ENCODE results near the gene PRM2. TPM values are rescaled to one million over a fixed set of nuclear protein-coding genes. Genes with fewer than 3 reads are reported as not detected.

The PRM2 gene
- total and polyA plus RNA-seq, 8 donors: not detected

GRCh38 chr16:11259655-11260595 is 16.4 kb downstream of the PRM2 start:
- intact Hi-C loops (cut with DNase I): loop anchor here in 1 of 2 donors (10.0 kb wide), 1 partner anchor 145 kb away; no protein-coding TSS in a partner anchor
- Histone ChIP-seq H3K4me3 (no peak overlapping the region), H3K27ac (peak overlapping the region in 1 of 2 donors; percentile 26), H3K36me3 (peaks cover 0 to under 1% of the 10 kb centered on the region in 2 donors), H3K9me3 (no peaks in the 10 kb centered on the region), H3K4me1 (peaks cover 15 to 28% of the 10 kb centered on the region in 2 donors), H3K27me3 (peaks cover 0 to 2% of the 10 kb centered on the region in 2 donors)
- TF ChIP-seq CTCF (IDR thresholded peaks at IDR 0.05): no peak
- ATAC-seq (no peak), DNase-seq (no peak)

- peaks cover 0 to 7% of the 10 kb centered on the region in 2 donors for H3K27me3 ChIP-seq
- no peak overlapping the region for H3K4me3 ChIP-seq
- DNase-seq (no peak), ATAC-seq (no peak)
- no peak for TF ChIP-seq CTCF (IDR thresholded peaks at IDR 0.05)
- H3K4me1 ChIP-seq: peaks cover 19 to 37% of the 10 kb centered on the region in 2 donors
- peak overlapping the region in 1 of 2 donors; percentile 26 for H3K27ac ChIP-seq
- intact Hi-C loops (cut with DNase I): loop anchor here in 1 of 2 donors (10.0 kb wide), 1 partner anchor 144 kb away; no protein-coding TSS in a partner anchor
- no peaks in the 10 kb centered on the region for H3K9me3 ChIP-seq
- H3K36me3 ChIP-seq: peaks cover 0 to 10% of the 10 kb centered on the region in 2 donors
These were observed 17.5 kb downstream of the PRM2 start for GRCh38 chr16:11258553-11259492.

GRCh38 chr16:11257131-11257938 is 18.9 kb downstream of the PRM2 start:
- peak; percentile 74 to 89 (median 84) for DNase-seq
- peak overlapping the region; percentile 96 for H3K27ac ChIP-seq
- no peaks in the 10 kb centered on the region for H3K9me3 ChIP-seq
- ATAC-seq: peak; percentile 72
- peak; percentile 61 to 72 for TF ChIP-seq CTCF (IDR thresholded peaks at IDR 0.05)
- H3K27me3 ChIP-seq: peaks cover 0 to 7% of the 10 kb centered on the region in 2 donors
- intact Hi-C loops (cut with DNase I): loop anchor here in 1 of 2 donors (2.0 to 10.0 kb wide), 2 partner anchors 143 to 287 kb away; no protein-coding TSS in a partner anchor
- H3K4me3 ChIP-seq: peak overlapping the region; percentile 74 to 92
- peaks cover 0 to 21% of the 10 kb centered on the region in 2 donors for H3K36me3 ChIP-seq
- H3K4me1 ChIP-seq: peaks cover 25 to 52% of the 10 kb centered on the region in 2 donors

- peak in 3 of 4 donors; percentile 52 to 92 (median 80) for DNase-seq
- intact Hi-C loops (cut with DNase I): loop anchor here in 1 of 2 donors (2.0 to 10.0 kb wide), 2 partner anchors 142 to 286 kb away; no protein-coding TSS in a partner anchor
- TF ChIP-seq CTCF (IDR thresholded peaks at IDR 0.05): no peak
- peaks cover 0 to 7% of the 10 kb centered on the region in 2 donors for H3K27me3 ChIP-seq
- H3K9me3 ChIP-seq: no peaks in the 10 kb centered on the region
- H3K4me3 ChIP-seq: peak overlapping the region; percentile 74 to 92
- peaks cover 0 to 26% of the 10 kb centered on the region in 2 donors for H3K36me3 ChIP-seq
- ATAC-seq: peak; percentile 54
- H3K27ac ChIP-seq: peak overlapping the region; percentile 96
- peaks cover 25 to 57% of the 10 kb centered on the region in 2 donors for H3K4me1 ChIP-seq
These were observed 19.6 kb downstream of the PRM2 start for GRCh38 chr16:11256661-11257130.

All from left lung (tissue), 10 donors.